ENCODE data around the gene ALG11.

GRCh38 chr13:51999921-52000320, 12.3 kb upstream of the ALG11 start:
- TF ChIP-seq CTCF (IDR thresholded peaks at IDR 0.05) (no peak), POLR2A (IDR thresholded peaks at IDR 0.05) (no peak)

All from breast epithelium (tissue), 3 donors.